Endodermal cell (in vitro differentiated cells): ENCODE measurements around the gene EMILIN3. TPM values are rescaled to one million over a fixed set of nuclear protein-coding genes. Genes with fewer than 3 reads are reported as not detected.

ENCODE experiments used
- DNase-seq: peaks from one replicate; pipeline ENCODE4 v3.0.0-alpha.2; 2017
- H3K27ac ChIP-seq: 2 replicates; pipeline ENCODE4 v1.5.1; 2013; ENCODE audit warnings: mild to moderate bottlenecking, low read depth, low read length, moderate library complexity
- H3K27me3 ChIP-seq: 2 replicates; pipeline ENCODE4 v1.6.1; 2013; ENCODE audit warnings: mild to moderate bottlenecking, low read length, moderate library complexity; ENCODE audit not compliant: insufficient read depth, control insufficient read depth, poor library complexity, severe bottlenecking
- H3K36me3 ChIP-seq: 2 replicates; pipeline ENCODE4 v1.7.0; 2013; ENCODE audit warnings: mild to moderate bottlenecking, low read length, moderate library complexity; ENCODE audit not compliant: control insufficient read depth, insufficient read depth
- H3K4me1 ChIP-seq: one replicate; pipeline ENCODE4 v1.7.0; 2013; ENCODE audit warnings: low read length; ENCODE audit not compliant: control insufficient read depth, insufficient read depth
- H3K4me3 ChIP-seq: 2 replicates; pipeline ENCODE4 v1.5.1; 2013; ENCODE audit warnings: mild to moderate bottlenecking, low read length, moderate library complexity
- H3K9ac ChIP-seq: 2 replicates; pipeline ENCODE4 v1.6.1; 2013; ENCODE audit warnings: mild to moderate bottlenecking, low read length, moderate library complexity; ENCODE audit not compliant: poor library complexity, severe bottlenecking; ENCODE audit errors: extremely low read depth
- H3K9me3 ChIP-seq: 2 replicates; pipeline ENCODE4 v1.6.1; 2013; ENCODE audit warnings: mild to moderate bottlenecking, low read length, moderate library complexity; ENCODE audit not compliant: control insufficient read depth
- H3K27ac Mint-ChIP-seq: 2 replicates; pipeline ENCODE4 v1.8.0; 2020; ENCODE audit warnings: mixed read lengths
- H3K27me3 Mint-ChIP-seq: 2 replicates; pipeline ENCODE4 v1.8.0; 2021; ENCODE audit warnings: mild to moderate bottlenecking, mixed read lengths; ENCODE audit not compliant: insufficient read depth
- H3K36me3 Mint-ChIP-seq: 2 replicates; pipeline ENCODE4 v1.8.0; 2020; ENCODE audit warnings: low read depth, mixed read lengths
- H3K4me1 Mint-ChIP-seq: 2 replicates; pipeline ENCODE4 v1.8.0; 2020; ENCODE audit warnings: mixed read lengths
- H3K4me3 Mint-ChIP-seq: 2 replicates; pipeline ENCODE4 v1.8.0; 2020; ENCODE audit warnings: mild to moderate bottlenecking, moderate library complexity, mixed read lengths
- H3K9me3 Mint-ChIP-seq: 2 replicates; pipeline ENCODE4 v1.8.0; 2020; ENCODE audit warnings: mild to moderate bottlenecking, mixed read lengths
- CTCF ChIP-seq: fragments of 200-600 bp; sonication (generic); conservative IDR thresholded peaks from 2 replicates; pipeline ENCODE4 v1.5.0; 2021; ENCODE audit warnings: antibody characterized with exemption, mild to moderate bottlenecking
- WGBS, 2 experiments: methylation state at CpG; one replicate each; pipeline versions ENCODE4 v1.1.5 to v1.1.7; 2013; ENCODE audit warnings: missing lambda C conversion rate in 2 of 2, mixed read lengths in 1 of 2; ENCODE audit not compliant: insufficient coverage in 1 of 2, insufficient read length in 1 of 2; 5-methylcytosine and 5-hydroxymethylcytosine counted together
- total RNA-seq, 2 donors: library from RNA; stranded (reverse); fragmentation: NEBNext Ultra II Directional in 1 of 2; extraction: Animal tissue kit (Norgen Biotek cat#: 25700) in 1 of 2; gene quantifications; 2 replicates in 1 of 2; 3 replicates in 1 of 2; pipeline ENCODE4 v1.2.1, GENCODE V29; 2021

EMILIN3 gene
- total RNA-seq, 2 donors from 2014 or later: 5.3 to 9.6 TPM

GRCh38 chr20:41348430-41349172 lies 18.0 kb downstream of the EMILIN3 start:
- DNase-seq: no peak
- Histone ChIP-seq H3K4me3 (no peak overlapping the region), H3K27ac (no peak overlapping the region), H3K36me3 (peaks cover 4% of the 10 kb centered on the region), H3K9ac (no peak overlapping the region), H3K27me3 (no peaks in the 10 kb centered on the region), H3K4me1 (no peaks in the 10 kb centered on the region), H3K9me3 (no peaks in the 10 kb centered on the region)
- no peak for TF ChIP-seq CTCF
- Mint-ChIP-seq H3K4me1 (peaks cover 5% of the 10 kb centered on the region), H3K36me3 (peaks cover 10% of the 10 kb centered on the region), H3K4me3 (no peak overlapping the region), H3K27me3 (no peaks in the 10 kb centered on the region), H3K9me3 (no peaks in the 10 kb centered on the region), H3K27ac (no peak overlapping the region)
- WGBS, 2 experiments: 93 to 97% methylated on average over 6 to 13 of the region's 13 CpGs

- peaks cover 6% of the 10 kb centered on the region for H3K4me1 Mint-ChIP-seq
- H3K9me3 Mint-ChIP-seq: no peaks in the 10 kb centered on the region
- Histone ChIP-seq H3K27ac (no peak overlapping the region), H3K4me3 (no peak overlapping the region), H3K4me1 (no peaks in the 10 kb centered on the region), H3K9me3 (no peaks in the 10 kb centered on the region), H3K36me3 (peaks cover 4% of the 10 kb centered on the region), H3K27me3 (no peaks in the 10 kb centered on the region), H3K9ac (peak overlapping the region; percentile 20)
- H3K27me3 Mint-ChIP-seq: no peaks in the 10 kb centered on the region
- DNase-seq: no peak
- no peak for TF ChIP-seq CTCF
- no peak overlapping the region for H3K4me3 Mint-ChIP-seq
- 88 to 92% methylated on average over 9 to 13 of the region's 13 CpGs for WGBS, 2 experiments
- H3K36me3 Mint-ChIP-seq: peaks cover 5% of the 10 kb centered on the region
- H3K27ac Mint-ChIP-seq: peak overlapping the region; percentile 82
Measured at GRCh38 chr20:41347523-41348429, 18.8 kb downstream of the EMILIN3 start.

- 91 to 92% methylated on average over 15 to 17 of the region's 17 CpGs for WGBS, 2 experiments
- Mint-ChIP-seq H3K36me3 (no peaks in the 10 kb centered on the region), H3K9me3 (no peaks in the 10 kb centered on the region), H3K27me3 (no peaks in the 10 kb centered on the region), H3K4me1 (peaks cover 8% of the 10 kb centered on the region), H3K4me3 (no peak overlapping the region), H3K27ac (no peak overlapping the region)
- Histone ChIP-seq H3K36me3 (peaks cover 4% of the 10 kb centered on the region), H3K9ac (no peak overlapping the region), H3K27ac (no peak overlapping the region), H3K4me1 (no peaks in the 10 kb centered on the region), H3K4me3 (no peak overlapping the region), H3K27me3 (no peaks in the 10 kb centered on the region), H3K9me3 (no peaks in the 10 kb centered on the region)
- no peak for TF ChIP-seq CTCF
- DNase-seq: no peak
Measured at GRCh38 chr20:41345729-41346067, 20.9 kb downstream of the EMILIN3 start.
